Fibroblast of pulmonary artery (primary cell): ENCODE data around the gene RHBDF2.

Experiments used
- DNase-seq: peaks from one replicate; pipeline ENCODE4 v3.0.0-alpha.2; 2010; ENCODE audit warnings: low read depth
- H3K4me3 ChIP-seq: replicated peaks from 2 replicates; pipeline ENCODE4 v1.5.1; 2011; ENCODE audit warnings: low read depth, mild to moderate bottlenecking, control low read depth, low read length, moderate library complexity
- CTCF ChIP-seq: IDR thresholded peaks from 2 replicates; pipeline ENCODE4 v1.5.1; 2011; ENCODE audit warnings: mild to moderate bottlenecking, control low read depth, low read length, inconsistent platforms; ENCODE audit errors: missing control alignments

The RHBDF2 gene

GRCh38 chr17:76546556-76547182, 45.4 kb upstream of the RHBDF2 start:
- H3K4me3 ChIP-seq, result no peak overlapping the region
- TF ChIP-seq CTCF, result no peak
- DNase-seq, result peak; percentile 94

GRCh38 chr17:76545918-76546555, 44.8 kb upstream of the RHBDF2 start:
- H3K4me3 ChIP-seq, result no peak overlapping the region
- DNase-seq, result no peak
- no peak for TF ChIP-seq CTCF

GRCh38 chr17:76544546-76545365, 43.5 kb upstream of the RHBDF2 start:
- no peak overlapping the region for H3K4me3 ChIP-seq
- no peak for TF ChIP-seq CTCF
- no peak for DNase-seq

GRCh38 chr17:76543826-76544545, 42.8 kb upstream of the RHBDF2 start:
- no peak for DNase-seq
- no peak overlapping the region for H3K4me3 ChIP-seq
- TF ChIP-seq CTCF, result no peak

- DNase-seq, result no peak
- TF ChIP-seq CTCF, result no peak
- H3K4me3 ChIP-seq, result no peak overlapping the region
These were observed 42.2 kb upstream of the RHBDF2 start for GRCh38 chr17:76543482-76543825.

GRCh38 chr17:76542984-76543383, 41.8 kb upstream of the RHBDF2 start:
- no peak for DNase-seq
- no peak for TF ChIP-seq CTCF
- H3K4me3 ChIP-seq, result no peak overlapping the region
